ENCODE data around the gene SYT7. TPM values are rescaled to one million over a fixed set of nuclear protein-coding genes. Genes with fewer than 3 reads are reported as not detected.
A peak's percentile ranks its signal among the peaks of the same experiment; 100 is the strongest.

Gene SYT7
- total RNA-seq, 1 donor from 2014 or later, result 4.1 TPM

DNA sequence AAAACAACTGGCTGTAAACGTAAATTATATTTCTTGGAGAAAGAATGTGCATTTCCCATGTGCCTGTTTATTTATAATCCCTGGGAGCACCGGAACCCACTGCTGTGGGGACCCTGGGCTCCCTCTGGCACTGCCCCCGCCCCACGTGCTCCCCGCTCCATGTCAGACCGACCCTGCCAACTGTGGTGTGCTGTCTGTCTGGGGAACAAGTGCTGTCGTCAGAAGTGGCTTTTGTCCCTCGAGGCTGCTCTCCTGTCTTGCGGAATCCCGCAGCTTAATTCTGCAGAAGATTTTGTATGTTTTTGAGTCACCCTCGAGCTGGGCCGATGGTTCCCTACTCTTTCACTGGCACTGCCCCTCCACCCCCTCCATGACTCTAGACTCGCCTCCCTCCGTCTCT is 69.9 kb downstream of the SYT7 start:
- Mint-ChIP-seq H3K27me3 (ENCODE audit: low read depth) (peaks cover 26% of the 10 kb centered on the region), H3K4me1 (peaks cover 54% of the 10 kb centered on the region), H3K36me3 (ENCODE audit: low read depth) (no peaks in the 10 kb centered on the region), H3K4me3 (peak overlapping the region; percentile 16), H3K27ac (ENCODE audit: unreplicated experiment) (peak overlapping the region; percentile 6), H3K9me3 (no peaks in the 10 kb centered on the region)
- no peak for DNase-seq (ENCODE audit: low read depth, low spot score)
- TF ChIP-seq, protein P1, sequence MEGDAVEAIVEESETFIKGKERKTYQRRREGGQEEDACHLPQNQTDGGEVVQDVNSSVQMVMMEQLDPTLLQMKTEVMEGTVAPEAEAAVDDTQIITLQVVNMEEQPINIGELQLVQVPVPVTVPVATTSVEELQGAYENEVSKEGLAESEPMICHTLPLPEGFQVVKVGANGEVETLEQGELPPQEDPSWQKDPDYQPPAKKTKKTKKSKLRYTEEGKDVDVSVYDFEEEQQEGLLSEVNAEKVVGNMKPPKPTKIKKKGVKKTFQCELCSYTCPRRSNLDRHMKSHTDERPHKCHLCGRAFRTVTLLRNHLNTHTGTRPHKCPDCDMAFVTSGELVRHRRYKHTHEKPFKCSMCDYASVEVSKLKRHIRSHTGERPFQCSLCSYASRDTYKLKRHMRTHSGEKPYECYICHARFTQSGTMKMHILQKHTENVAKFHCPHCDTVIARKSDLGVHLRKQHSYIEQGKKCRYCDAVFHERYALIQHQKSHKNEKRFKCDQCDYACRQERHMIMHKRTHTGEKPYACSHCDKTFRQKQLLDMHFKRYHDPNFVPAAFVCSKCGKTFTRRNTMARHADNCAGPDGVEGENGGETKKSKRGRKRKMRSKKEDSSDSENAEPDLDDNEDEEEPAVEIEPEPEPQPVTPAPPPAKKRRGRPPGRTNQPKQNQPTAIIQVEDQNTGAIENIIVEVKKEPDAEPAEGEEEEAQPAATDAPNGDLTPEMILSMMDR (conservative IDR thresholded peaks at IDR 0.05), result no peak

DNA sequence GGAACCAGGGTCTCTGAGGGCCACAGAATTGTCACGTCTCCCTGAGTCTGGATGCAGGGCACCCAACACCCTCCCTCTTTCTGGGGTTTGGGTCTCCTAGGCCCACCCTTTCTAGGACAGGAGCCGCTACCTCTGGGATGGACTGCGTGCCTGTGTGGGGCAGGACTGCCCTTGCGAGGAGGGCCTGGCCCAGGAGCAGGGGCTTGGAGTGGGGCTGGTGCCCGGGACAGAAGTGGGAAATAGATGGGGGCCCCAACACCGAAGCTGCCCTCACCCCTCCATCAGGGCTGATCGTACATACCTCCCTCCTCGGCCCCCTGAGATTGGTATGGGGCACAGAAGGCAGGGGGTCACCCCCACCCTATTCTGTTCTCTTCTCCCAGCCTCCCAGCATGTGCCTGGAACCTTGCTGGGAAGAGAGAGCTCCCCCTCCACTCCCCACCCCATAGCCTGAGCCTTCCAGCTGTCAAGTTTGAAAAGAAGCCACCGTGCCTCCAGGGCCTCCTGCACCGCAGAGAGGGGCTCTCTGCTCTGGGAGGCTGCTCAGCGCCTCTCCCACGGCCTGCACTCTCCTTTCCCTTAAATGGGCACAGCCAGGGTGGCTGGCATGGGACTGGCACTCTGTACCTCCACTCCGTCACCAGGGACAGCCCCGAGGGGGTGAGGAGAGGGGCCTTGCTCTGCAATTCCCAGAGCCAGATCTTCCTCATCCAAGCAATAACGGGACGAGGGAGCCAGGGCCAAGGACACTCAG is 70.5 kb downstream of the SYT7 start:
- DNase-seq (ENCODE audit: low read depth, low spot score), result no peak
- no peaks in the 10 kb centered on the region for H3K9me3 Mint-ChIP-seq
- TF ChIP-seq, protein P1 (conservative IDR thresholded peaks at IDR 0.05), result no peak
- peaks cover 61% of the 10 kb centered on the region for H3K4me1 Mint-ChIP-seq
- no peaks in the 10 kb centered on the region for H3K36me3 Mint-ChIP-seq (ENCODE audit: low read depth)
- peaks cover 28% of the 10 kb centered on the region for H3K27me3 Mint-ChIP-seq (ENCODE audit: low read depth)
- H3K4me3 Mint-ChIP-seq, result peak overlapping the region; percentile 16
- H3K27ac Mint-ChIP-seq (ENCODE audit: unreplicated experiment), result no peak overlapping the region

- H3K27me3 Mint-ChIP-seq (ENCODE audit: low read depth), result peaks cover 35% of the 10 kb centered on the region
These were observed 71.5 kb downstream of the SYT7 start for GRCh38 chr11:61509043-61510029.

DNA sequence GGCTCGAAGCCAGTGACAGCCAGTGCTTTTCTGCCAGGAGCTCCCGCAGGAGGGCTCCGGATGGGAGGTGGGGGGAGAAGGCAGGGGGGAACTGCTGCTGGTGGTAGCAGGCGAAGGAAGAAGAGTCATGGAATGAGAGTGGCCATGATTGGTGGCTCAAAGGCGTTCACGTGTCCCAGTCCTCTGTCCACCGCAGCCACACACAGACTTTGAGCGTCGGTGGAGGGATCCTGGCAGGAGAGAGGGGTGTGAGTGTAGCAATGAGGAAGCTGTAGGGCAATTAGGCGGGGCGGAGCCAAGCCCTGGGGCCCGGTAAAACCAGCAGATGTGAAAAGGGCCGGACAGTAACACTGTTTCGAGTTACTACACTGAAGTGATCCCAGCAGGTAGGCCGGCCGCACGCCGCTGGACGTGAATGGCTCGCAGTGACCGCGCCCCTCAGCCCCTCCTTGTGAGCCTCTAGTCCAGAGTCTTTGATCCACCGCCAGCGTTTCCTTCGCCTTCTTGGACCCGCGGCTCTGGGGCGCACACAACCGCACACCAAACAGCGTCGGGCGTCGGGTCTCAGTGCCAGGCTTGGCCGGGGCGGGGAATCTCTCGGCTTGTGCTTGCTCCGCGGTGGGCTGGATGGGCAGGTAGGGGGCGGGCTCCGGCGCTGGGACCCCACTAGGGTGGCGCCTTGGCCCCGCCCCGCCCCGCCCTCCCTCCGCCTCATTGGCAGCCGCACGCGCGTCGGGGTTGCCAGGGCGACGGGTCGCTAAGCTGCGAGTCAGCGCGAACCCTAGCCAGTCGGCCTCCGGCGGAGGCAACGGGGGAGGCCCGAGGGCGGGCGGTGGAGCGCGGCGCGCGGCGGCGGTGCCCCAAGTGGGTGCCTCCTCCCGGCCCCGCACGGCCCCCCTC is 72.7 kb downstream of the SYT7 start, which contains the start of gene LRRC10B:
Gene LRRC10B, plus strand, starts transcription at position 788 of the 900 bp plus-strand sequence. CDS start 250 bp downstream, outside the sequence.
- Mint-ChIP-seq H3K36me3 (ENCODE audit: low read depth) (no peaks in the 10 kb centered on the region), H3K27ac (ENCODE audit: unreplicated experiment) (no peak within 1 kb of the TSS), H3K27me3 (ENCODE audit: low read depth) (peaks cover 37% of the 10 kb centered on the region), H3K4me3 (peak within 1 kb of the TSS; percentile 84), H3K9me3 (no peaks in the 10 kb centered on the region), H3K4me1 (peaks cover 63% of the 10 kb centered on the region)
- DNase-seq (ENCODE audit: low read depth, low spot score), result peak; percentile 49
- TF ChIP-seq, protein P1 (conservative IDR thresholded peaks at IDR 0.05), result no peak

More at GRCh38 chr11:61509043-61510029, 71.5 kb downstream of the SYT7 start:
- Mint-ChIP-seq H3K4me3 (peak overlapping the region; percentile 64), H3K36me3 (ENCODE audit: low read depth) (no peaks in the 10 kb centered on the region), H3K27ac (ENCODE audit: unreplicated experiment) (no peak overlapping the region), H3K4me1 (peaks cover 66% of the 10 kb centered on the region), H3K9me3 (no peaks in the 10 kb centered on the region)
- peak; percentile 67 for DNase-seq (ENCODE audit: low read depth, low spot score)
- TF ChIP-seq, protein P1 (conservative IDR thresholded peaks at IDR 0.05), result peak; percentile 70
